HTERT RPE-1 (cell line): ENCODE measurements around the gene NEURL1B.

Experiments used
- in situ Hi-C: fragments of 300-500 bp; cut with MboI; formaldehyde crosslinking; loops from 4 replicates; pipeline ENCODE4 v1.14.3; 2020; ENCODE audit warnings: low sequenced_read_pairs

The NEURL1B gene

DNA sequence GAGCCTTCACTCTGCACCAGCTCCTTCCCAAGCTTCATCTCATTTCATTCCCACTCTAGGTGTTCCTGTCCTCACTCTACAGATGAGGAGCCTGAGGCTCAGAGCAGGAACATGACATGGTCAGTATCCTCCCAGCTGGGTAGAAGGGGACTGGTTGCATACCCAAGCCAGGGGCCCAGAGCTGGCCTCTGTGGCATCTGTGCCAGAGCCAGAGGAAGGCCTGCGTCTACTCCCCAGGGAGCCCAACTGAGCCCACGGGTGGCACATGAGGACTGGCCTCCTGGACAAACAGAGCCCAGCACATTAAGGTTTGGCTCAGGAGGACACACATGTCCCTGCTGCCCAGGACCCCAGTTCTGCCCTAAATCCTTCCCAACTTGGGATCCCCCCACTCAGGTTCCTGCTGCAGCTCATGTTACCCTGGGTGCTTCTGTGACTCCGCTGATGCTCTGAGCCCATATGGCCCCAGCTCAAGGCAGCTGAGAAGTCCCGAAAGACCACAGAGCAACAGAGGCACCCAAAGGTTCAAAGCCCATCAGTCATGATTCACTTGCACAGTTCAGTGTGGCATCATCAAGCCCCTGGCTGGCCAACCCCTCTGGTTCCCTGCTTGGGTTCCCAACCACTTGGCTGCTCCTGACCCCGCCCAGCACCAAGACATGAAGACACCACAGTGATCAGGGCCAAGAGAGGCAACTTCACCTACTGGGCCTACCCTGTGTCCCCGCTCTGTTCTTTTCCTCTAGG, 8.5 kb upstream of the NEURL1B start:
- in situ Hi-C loops = no loop called here

DNA sequence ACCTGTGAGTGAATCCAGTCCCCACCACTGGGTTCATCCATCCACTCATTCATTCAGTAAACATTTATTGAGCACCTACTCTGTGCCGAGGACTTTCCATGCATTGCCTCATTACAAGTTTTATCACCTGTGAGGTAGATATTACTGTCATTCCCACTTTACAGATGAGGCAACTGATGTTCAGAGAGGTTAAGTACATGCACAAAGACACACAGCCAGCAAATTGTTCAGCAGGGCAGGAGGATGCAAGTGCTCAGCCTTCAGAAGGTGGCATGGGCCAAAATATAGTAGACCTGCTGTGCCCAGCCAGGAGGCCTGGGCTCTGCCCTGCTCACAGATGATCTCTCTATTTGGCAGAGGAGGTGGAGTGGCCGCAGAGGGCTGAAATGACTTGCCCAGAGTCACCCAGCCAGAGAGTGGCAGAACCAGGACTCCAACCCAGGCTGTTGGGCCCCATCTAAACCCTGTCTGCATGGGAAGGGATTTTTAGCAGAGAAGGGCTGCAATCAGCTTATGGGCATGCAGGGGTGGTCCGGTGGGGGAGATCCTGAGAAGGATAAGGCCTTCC, 7.6 kb upstream of the NEURL1B start:
- in situ Hi-C loops = no loop called here

DNA sequence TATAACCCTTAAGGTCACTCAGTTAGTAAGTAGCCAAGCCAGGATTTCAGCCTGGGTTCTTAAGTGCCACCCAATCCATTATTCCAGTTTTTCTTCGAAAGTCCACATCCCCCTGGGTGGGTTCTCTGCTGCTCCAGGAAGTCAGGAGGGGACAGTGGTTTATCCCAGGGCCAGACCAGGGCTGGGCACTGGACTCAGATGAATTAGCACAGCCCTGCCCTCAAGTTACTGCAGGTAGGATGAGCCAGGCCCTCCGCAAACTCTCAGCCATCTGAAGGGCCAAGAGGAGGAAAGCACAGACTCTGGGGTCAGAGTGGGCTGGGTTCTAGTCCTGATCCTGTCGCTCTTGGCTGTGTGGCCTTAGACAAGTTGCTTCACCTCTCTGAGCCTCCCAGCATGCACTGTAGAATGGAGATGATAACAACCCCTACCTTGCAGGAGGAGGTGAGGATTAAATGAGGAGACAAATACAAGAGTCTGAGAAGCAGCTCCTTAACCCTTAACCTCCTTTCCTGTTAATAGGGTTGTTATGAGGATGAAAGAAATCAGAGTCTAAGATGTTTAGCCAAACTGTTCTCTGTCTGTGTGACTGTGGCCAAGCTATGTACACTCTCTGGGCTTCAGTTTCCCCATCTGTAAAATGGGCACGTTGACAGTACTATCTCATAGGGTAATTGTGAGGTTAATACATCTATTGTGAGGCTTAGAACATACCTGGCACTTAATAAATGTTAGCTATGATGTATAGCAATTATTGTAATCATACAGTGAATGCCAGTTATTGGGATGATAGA, 6.8 kb upstream of the NEURL1B start:
- in situ Hi-C loops = no loop called here

DNA sequence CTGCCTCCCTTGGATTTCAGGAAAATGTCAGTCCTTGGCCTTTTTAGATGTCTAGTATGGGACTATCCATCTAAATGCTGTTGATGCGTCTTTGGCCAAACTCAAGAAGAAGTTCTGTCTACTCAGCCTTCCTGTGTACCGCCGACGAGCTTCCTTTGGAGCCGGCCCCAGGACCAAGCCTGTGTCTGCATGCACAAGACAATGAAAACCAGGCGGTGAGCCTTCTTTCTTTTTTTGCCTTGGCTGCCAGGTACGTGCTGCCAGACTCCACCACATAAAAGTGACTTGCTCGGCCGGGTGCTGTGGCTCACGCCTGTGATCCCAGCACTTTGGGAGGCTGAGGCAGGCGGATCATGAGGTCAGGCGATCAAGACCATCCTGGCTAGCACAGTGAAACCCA, 6.0 kb upstream of the NEURL1B start:
- in situ Hi-C loops = no loop called here

DNA sequence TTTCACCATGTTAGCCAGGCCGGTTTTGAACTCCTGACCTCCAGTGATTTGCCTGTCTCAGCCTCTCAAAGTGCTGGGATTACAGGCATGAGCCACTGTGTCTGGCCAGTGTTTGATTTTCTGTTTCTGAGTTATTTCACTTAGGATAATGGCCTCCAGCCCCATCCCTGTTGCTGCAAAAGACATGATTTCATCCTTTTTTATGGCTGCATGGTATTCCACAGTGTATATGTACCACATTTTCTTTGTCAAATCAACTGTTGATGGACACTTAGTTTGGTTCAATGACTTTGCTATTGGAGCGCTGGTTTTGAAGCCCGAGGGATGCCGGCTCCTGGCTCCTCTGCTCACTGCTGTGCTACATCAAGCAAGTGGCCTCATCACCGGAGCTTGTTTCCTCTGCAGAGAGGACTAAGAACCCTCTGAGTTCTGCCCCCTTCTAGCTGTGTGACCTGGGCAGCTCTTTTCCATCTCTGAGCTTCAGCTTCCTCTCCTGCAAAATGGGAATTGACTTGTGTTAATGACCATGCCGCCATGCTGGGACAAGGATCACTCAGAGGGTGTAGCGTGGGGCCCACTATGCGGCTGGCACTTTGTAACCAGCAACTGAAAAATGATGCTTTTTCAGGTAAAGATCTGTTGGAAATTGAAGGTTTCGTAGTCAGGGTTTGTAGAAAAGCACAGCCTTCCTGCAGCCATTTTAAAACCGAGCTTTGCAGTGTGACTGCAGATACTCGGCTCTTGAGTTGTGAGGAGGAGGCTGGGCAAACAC, 4.6 kb upstream of the NEURL1B start:
- in situ Hi-C loops = no loop called here

DNA sequence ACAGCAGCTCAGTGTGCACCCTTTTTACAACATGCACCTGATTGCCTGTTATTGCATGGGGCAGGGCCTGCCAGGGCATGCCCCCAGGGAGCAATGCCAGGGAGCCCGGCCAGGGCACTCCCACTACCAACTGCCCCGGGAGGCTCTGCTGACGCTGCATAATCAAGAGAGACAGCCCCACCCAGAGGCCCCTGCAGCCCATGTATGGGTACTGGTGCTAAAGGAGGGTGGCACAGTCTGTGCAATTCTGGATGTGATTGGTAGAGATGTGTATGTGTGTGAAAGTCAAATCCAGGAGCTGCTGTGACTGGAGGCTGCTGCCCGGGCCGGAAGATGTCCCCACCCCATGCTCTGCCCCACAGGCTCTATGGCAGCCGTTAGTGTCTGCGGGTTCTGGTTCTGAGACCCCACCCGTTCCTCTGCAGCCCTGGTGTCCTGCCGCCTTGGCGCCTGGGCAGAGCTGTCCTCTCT, 3.9 kb upstream of the NEURL1B start:
- in situ Hi-C loops = no loop called here

DNA sequence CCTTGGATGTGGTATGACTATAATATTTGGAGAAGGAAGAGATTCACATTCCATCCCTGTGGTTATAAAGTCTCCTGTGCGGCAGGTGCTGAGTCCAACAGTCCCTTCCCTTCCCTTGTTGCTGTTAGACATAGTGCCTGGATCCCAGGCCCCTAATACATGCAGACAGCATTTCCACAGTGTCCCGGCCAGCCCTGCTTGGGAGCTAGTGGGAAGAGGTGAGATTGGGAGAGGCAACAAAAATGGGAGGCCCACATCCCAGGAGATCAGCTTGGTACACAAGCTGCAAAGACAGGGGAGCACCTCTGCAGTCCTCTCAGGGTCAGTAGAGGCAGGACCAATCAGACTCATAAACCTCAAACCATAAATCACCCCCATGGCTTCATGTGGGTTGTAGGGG, 3.3 kb upstream of the NEURL1B start:
- in situ Hi-C loops = no loop called here

DNA sequence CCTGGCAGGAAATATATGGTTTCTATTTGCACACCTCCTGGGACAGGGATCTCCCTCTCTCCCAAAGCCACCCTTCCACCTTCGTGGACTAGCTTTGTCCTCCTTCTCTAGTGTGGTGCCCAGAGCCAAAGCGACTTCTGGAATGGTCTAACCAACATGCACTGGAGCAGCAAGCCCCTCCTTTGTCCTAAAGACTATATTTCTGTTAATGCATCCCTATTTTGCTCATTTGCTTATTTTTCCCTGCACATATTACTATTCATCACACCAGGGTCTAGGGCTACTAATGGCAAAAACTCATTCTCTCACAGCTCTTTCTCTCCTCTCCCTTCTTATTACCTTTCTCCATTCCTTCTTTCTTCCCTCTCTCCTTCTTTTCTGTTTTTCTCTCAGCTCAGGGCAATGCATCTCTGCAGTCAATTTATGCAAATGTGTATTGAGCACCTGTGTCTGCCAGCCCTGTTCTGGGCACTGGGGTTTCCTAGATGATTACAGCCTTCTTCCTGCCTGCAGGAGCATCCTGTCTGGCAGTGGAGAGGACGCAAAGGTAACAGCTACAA, 2.8 kb upstream of the NEURL1B start:
- in situ Hi-C loops = no loop called here

DNA sequence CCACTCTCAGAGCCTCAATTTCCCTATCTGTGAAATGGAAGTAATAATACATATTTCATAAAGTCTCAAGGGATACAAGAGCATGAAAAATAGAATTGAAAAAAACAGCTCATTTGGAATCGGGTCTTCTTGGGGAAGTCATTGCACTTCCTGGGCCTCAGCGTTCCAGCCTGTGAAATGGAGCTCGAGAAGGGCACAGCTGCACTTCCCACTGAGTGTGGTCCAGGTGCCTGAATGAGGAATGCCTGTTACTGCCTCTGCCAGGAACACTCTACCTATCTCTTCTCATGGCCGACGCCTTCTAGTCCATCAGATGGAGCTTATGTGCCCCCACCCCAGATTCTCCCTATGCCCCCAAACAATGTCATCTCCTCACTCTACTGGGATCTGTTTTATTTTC, 924 bp upstream of the NEURL1B start:
- in situ Hi-C loops = no loop called here

DNA sequence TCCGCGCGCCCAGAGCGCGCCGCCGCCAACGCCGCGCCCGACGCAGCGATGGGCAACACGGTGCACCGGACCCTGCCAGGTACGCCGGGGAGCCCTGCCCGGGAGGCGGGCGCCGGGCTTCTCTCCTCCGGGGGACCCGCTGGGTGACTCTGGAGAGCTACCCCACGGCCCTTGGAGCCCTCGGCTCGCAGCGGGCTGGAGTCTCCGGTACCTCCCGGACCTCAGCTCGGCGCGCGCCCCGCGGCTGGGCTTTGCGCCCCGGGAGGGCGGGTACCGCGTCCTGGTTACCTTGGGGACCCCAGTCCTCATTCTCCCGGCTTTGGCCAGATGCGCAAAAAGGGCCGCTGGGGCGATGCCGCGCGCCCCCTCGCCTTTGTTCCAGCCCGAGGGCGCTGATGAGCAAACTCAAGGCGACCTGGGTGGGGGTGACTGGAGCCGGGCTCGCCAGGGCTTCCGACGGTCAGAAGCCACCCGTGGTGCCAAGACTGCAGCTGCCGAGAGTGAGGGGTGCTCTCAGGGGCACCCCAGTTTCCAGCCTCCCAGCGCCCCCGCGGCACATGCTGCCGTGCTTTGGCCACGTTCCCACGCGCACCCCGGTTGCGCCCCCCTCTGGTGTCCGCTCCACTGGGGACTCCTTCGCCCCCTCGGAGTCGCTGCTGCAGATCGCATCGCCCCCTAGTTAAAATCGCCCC, 442 bp downstream of the NEURL1B start:
- in situ Hi-C loops = no loop called here

DNA sequence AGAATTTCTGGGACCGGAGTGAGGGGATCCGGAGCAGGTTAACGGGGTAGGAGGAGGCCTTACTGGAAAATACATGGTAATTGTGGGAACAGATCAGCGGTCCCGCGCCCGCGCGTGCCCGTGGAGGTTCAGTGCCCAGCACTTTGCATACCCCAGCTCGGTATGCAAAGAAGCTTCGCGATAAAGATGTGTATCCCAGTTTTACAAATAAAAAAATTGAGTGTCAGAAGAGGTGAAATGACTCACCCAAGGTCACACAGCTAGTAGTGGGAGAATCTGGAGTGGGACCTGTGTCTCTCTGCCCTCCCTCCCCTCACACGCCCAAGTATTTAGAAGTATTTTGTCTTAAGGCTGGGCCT, 967 bp downstream of the NEURL1B start:
- in situ Hi-C loops = no loop called here

DNA sequence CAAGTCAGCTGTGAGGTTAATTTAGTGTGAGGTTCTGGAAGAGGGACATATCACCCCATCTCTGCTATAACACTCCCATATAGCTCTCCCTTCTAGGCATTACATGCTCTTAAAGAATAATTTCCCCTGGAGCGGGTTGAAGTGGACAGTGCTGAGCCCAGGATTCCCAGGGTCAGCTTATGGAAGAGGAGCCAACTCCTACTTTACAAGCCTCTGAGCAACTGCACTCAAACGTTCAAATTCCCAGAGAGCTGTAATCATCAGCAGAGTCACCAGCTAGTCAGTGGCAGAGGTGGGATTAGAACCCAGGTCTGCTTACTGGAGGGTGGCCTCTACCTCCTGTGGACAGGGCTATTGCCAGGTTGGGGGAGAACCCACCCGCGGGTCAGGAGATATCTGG, 1.4 kb downstream of the NEURL1B start:
- in situ Hi-C loops = no loop called here

DNA sequence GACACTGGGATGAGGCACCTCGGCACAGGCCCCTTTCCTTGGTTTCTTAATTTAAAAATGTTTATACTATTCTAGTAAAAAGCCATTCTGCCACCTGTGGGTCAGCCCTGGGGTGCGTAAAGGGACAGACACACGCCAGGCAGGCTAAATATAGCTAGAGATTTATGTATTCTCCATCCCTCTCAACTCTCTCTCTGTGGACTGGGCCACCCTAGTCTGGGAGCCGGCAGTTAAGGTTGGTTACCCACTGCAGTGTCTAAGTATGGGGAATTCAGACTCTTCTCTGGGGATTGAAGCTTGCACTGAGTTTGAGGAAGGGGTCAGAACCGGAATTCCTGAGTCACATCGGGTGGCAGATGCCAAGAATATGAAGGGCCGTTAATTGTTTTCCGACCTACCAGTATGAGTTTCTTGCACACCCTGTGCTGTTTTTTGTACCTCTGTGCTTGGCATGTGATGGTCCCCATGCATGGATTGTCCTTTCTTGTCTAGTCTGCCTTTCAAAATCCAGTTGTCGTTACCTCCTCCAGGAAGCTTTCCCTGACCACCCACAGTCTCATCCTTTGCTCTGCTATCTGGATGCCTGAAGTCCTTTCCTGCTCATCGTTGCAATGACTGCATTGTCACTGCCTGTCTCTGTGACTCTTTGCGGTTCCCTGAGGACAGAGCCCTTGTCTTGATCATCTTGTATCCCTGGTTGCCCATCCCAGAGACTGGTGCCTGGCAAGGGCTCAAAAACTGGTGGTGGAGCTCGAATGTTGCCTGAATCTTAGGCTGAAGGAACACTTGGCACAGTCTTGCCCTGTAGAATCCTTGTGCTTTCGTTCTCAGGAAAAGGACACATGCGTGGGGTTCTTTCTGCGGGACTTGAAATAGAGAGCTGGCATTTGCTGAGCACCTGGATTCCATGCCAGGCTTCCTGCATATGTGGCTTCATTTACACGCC, 2.1 kb downstream of the NEURL1B start:
- in situ Hi-C loops = no loop called here

DNA sequence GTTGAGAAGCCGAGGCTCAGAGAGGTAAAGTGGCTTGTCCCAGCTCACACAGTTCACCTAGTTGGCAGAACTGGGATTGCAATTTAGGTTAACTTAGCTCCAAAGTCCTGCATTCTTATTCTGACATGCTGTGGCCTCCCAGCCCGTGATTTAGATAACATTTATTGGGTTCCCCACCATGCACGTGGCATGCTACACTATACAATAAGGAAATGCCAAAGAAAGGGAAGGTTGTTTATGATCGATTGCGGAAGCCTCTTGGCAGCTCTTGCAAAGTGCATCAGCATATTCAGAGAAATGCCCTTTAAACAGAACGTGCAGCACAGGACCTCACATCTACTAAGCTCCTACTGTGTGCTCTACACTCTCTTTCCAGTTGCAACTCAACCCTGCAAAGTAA, 3.2 kb downstream of the NEURL1B start:
- in situ Hi-C loops = no loop called here

DNA sequence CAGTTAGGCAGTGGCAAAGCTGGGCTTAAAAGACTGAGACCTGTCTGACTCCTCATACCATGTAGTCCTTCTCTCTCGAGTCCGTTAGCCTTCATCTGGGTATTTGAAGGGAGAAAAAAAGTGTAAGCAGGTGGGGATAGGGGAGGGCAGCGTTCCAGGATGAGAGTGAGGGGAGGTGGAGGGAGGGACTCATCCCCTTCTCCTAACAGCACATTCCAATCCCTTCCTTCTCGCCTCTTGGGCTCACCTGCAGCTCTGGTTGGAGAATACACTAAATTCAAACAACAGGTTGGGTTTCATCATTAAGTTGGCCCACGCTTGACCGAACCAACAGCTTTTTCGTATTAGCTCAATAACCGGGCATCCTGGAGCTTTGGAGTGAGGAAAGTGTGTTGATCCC, 3.6 kb downstream of the NEURL1B start:
- in situ Hi-C loops = no loop called here

DNA sequence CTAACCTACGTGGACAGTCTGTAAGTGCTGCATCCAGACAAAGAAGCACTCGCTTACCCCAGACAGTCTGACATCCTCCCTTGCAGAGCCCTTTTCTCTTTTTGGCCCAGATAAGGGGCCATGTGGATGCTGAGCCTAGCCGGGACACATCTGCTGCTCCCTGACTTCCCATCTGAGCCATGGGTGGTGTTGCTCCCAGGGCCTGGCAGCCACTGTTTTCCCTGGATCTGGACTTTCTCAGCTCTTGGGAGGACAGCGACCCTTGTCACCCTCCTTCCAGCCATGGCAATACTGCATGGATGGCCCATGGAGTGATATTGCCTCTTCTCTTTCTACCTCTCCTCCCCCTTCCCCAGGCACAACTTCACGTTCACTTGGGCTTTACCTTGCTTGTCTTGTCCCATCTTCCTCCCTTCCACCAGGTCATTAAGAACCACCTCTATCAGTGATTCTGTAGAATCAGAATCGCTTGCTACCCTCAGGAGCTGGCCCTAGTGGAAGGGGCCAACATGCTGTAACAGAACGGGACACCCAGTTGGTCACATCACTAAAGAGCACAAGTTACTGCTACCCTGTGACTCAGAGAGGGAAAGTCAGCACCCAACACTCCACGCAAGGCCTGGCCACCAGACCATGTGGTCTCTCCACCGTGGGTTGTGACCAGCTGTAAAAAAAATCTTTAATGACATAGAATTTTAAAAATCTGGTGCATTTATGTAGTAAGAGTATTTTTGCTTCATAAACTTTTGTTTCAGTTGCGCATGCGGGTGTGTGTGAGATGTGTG, 4.4 kb downstream of the NEURL1B start:
- in situ Hi-C loops = no loop called here

DNA sequence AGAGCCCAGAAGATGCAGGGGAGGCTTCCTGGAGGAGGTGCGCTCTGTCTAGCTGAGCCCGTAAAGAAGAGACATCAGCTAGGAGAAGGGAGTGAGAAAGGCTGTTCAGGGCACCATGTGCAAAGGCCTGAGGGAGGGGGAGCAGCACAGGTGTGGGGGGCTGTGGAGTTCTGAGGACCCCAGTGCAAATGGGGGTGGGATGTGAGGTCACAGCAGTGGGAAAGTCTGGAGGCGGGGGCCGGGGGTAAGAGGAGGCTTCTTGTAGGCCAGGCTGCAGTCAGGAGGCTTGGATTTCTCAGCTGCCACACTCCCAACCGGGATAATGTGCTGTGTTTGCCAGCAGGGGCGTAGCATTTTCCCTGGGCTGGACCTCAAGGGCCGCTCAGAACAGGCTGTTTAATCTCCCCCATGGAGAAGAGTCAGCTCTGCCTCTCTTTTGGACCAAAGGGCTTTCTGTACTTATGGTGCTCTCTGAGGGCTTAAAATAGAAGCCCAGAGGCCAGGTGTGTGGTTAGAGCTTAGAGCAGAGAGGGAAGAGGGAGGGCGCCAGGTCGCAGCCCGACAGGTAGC, 5.7 kb downstream of the NEURL1B start:
- in situ Hi-C loops = no loop called here

DNA sequence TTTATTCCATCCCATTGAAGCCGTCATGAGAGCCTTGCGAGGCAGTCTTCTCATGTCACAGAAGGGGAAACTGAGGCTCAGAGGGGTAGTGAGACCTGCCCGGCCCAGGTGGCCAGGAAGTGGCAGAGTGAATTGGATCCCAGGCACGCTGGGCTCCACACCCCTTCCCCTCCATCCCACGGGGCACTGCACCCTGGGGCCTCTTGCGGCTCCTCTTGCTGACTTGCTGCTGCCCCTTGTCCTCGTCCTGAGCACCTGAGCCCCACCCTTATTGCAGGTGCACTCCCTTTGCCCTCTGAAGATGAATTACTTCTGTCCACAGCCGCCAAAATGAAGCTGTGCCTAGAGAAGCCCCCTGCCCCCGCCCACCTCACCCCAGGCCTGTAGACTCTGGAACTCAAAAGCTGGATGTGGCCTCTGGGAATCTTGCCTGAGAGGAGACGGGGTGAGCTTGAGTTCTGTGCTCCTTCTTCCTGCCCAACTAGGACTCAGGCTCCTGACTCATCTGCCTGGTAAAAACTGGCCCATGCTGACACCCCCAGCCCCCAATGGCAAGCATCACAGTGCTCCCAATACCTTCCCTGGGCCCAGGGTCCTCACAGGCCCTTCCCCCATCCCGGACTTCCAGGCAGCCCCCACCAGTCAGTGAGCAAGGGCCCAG, 6.4 kb downstream of the NEURL1B start:
- in situ Hi-C loops = no loop called here
